Activated naive CD4-positive, alpha-beta T cell treated with anti-CD3 and anti-CD28 coated beads, Interleukin-2, amount 50 U/mL, for 72 hours (primary cell): ENCODE measurements around the gene UNK. TPM values are rescaled to one million over a fixed set of nuclear protein-coding genes. Genes with fewer than 3 reads are reported as not detected.

Experiments
- ATAC-seq, 2 donors: fragments of 150-1000 bp; cut with Tn5 transposase; 2 replicates each; pipeline ENCODE4 v1.10.0; 2021; ENCODE audit warnings: mild to moderate bottlenecking in 2 of 2, moderate library complexity in 2 of 2
- DNase-seq, 2 donors: peaks; one replicate each; pipeline ENCODE4 v3.0.0; 2021 to 2022; ENCODE audit warnings: low spot score in 2 of 2
- H3K27ac Mint-ChIP-seq, 2 donors: one replicate each; pipeline ENCODE4 v1.8.0; 2022; ENCODE audit warnings: mild to moderate bottlenecking in 2 of 2, mixed read lengths in 2 of 2
- H3K36me3 Mint-ChIP-seq, 2 donors: one replicate each; pipeline ENCODE4 v1.8.0; 2022; ENCODE audit warnings: mixed read lengths in 2 of 2
- H3K9me3 Mint-ChIP-seq, 2 donors: one replicate each; pipeline ENCODE4 v1.8.0; 2022; ENCODE audit warnings: mixed read lengths in 2 of 2
- total RNA-seq, 2 donors: library from RNA; stranded (reverse); gene quantifications; one replicate each; pipeline ENCODE4 v1.2.3, GENCODE V29; 2022

Gene UNK
- total RNA-seq, 2 donors from 2014 or later = 15.3 to 29.3 TPM

DNA sequence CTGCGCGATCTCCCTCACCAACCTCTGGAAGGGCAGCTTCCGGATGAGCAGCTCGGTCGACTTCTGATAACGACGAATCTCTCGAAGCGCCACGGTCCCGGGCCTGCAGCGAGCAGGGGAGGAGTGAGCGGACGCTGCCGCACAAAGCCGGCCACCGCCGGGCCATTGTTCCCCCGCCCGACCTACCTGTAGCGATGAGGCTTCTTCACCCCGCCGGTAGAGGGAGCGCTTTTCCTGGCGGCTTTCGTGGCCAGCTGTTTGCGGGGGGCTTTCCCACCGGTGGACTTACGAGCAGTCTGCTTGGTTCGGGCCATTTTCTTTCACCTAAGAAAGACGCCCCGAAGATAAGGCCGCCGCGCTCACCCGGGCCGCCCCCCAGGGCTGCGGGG, 5.8 kb upstream of the UNK start:
- H3K27ac Mint-ChIP-seq = peak overlapping the region; percentile 99
- H3K36me3 Mint-ChIP-seq = peaks cover 33 to 36% of the 10 kb centered on the region in 2 donors
- peak in 1 of 2 donors; percentile 76 for DNase-seq
- H3K9me3 Mint-ChIP-seq = no peaks in the 10 kb centered on the region
- ATAC-seq = peak in 1 of 2 donors; percentile 2

DNA sequence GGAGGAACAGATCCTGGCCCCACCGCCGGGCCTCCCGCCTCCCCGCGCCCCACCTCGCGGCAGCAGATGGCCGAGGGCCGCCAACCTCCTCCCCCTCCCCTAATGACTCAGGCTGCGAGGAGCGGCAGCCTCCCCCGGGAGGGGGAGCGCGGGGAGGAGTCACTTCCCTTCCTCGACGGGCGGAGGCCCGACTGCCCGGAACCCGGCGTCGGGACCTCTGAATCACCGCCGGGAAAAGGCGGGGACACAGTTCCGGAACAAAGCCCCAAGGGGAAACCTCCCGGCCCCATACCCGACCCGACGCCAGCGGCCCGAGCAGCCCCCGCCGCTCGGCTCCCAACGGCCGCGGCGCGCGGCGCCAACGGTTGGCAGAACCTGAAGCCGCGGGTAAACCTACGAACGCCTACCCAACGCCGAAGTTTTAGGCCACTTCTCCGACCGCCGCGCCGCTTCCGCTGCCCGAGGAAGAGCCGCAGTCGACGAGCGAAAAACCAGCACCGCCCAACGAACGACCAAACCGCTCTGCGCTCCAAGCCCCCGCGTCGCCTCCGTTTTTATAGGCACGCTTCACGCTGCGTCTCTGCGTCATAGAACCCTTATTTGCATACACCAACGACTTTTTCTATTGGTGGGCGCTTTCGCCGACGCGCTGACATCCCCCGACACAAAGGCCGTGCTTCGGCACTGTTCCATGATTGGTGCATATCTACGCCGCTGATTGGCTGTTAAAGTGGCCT, 5.2 kb upstream of the UNK start:
- H3K9me3 Mint-ChIP-seq = no peaks in the 10 kb centered on the region
- peaks cover 33 to 36% of the 10 kb centered on the region in 2 donors for H3K36me3 Mint-ChIP-seq
- DNase-seq (peak; percentile 89 to 97), ATAC-seq (peak; percentile 72 to 74)
- peak overlapping the region; percentile 99 to 100 for H3K27ac Mint-ChIP-seq

DNA sequence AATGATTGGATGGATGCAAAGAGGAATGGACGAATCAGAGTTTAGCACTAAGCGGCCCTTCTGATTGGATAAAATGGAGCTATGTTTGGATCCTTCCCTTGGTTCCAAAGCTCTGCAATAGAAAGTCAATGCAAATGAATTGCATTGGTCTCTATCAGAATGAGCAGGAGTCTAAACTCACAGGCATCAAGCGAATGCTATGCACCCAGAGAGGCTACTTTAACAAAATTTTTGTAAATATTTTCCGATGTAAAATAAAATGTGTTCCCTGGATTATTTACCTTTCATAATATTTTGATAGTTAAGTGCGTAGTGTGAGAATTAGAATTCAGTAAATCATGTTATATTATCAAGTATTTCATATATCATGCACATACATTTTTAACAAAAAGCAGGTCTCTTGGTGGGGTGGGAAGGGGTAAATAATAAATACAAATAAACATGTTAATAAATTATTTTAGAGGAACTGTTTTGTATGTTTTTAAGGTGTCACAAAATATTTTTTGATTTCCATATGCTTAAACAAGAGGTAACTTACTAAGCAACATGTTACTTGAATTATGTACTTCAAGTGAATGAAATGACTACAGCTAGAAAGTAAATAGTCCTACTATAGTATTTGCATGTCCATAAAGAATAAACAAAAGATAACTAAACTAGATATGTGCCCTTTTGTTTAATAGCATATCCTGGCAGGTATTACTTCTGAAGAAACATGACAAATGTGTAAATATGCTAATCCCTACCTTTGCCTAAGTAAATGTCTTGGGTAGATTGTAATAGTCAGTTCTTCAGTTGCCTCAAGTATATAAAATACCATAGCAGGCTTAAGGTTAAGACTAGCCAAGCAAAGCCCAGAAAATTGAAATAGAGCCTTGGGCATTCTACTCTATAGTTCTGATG, 4.4 kb upstream of the UNK start:
- H3K27ac Mint-ChIP-seq = peak overlapping the region; percentile 99 to 100
- peaks cover 37 to 39% of the 10 kb centered on the region in 2 donors for H3K36me3 Mint-ChIP-seq
- DNase-seq (no peak), ATAC-seq (no peak)
- no peaks in the 10 kb centered on the region for H3K9me3 Mint-ChIP-seq

DNA sequence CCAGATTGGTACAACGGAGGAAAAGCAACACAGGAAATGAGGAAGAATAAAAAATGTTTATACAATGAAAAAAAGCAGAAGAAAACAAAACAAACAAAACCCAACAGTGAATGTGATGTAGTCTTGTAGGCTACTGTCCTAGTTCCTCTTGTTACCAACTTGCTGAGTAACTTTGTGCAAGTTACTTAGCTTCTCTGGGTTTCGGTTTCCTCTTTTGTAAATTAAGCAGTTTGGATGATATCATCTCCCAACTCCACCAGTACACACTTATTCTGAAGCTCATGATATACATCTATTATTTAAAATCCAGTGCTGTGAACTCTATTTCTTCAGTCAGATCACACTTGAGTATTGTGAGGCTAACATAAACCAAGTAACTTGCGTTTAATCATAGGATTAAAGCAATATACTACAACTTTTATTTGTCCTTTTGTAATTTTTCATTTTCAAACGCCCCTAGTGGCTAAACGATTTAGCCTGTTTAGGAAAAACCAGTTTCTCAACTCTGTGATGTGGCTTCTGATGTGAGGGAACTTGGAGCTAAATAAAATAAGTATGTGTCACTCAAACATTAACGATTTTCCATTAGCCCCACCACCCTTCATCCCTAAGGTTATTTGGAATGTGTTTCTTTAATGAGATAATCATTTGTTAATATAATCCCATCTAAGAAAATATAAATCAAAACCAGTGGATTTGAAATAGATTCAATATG, 1.4 kb upstream of the UNK start:
- DNase-seq (no peak), ATAC-seq (peak; percentile 11 to 27)
- Mint-ChIP-seq H3K36me3 (peaks cover 29 to 31% of the 10 kb centered on the region in 2 donors), H3K27ac (peak overlapping the region; percentile 99 to 100), H3K9me3 (no peaks in the 10 kb centered on the region)

DNA sequence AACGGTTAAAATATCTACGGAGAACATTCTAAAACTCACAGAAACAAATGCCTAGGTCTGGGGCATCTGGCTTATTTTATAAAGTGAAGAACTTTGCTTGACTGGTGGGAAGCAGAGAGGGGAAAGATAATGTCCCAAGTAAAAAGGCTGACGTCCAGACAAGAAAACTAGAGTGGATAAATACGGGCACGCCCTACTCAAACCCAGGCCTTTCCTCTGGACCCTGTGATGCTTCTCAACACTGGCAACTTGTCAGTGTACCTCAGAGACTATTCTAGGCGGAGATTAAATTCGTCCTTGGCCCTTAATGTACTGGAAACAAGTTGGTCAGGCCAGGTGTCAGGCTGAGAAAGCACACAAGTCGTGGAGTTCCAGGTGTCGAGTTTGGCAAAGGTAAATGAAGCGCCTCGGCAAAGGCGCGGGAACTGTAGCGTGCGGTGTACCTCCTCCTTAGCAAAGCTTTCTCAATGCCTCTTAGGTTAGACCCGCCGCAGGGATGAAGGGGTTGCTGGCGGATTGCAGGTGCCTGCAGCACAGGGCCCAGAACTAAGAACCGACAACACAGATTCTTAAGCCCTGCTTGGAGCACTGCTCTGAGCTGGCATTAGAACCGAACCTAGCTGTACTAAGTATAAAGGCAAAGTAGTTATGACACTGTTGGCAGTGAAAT, 668 bp upstream of the UNK start:
- H3K9me3 Mint-ChIP-seq = no peaks in the 10 kb centered on the region
- peak; percentile 36 to 65 for DNase-seq
- H3K27ac Mint-ChIP-seq = peak overlapping the region; percentile 99 to 100
- H3K36me3 Mint-ChIP-seq = peaks cover 22 to 24% of the 10 kb centered on the region in 2 donors
- ATAC-seq = peak in 1 of 2 donors; percentile 1

DNA sequence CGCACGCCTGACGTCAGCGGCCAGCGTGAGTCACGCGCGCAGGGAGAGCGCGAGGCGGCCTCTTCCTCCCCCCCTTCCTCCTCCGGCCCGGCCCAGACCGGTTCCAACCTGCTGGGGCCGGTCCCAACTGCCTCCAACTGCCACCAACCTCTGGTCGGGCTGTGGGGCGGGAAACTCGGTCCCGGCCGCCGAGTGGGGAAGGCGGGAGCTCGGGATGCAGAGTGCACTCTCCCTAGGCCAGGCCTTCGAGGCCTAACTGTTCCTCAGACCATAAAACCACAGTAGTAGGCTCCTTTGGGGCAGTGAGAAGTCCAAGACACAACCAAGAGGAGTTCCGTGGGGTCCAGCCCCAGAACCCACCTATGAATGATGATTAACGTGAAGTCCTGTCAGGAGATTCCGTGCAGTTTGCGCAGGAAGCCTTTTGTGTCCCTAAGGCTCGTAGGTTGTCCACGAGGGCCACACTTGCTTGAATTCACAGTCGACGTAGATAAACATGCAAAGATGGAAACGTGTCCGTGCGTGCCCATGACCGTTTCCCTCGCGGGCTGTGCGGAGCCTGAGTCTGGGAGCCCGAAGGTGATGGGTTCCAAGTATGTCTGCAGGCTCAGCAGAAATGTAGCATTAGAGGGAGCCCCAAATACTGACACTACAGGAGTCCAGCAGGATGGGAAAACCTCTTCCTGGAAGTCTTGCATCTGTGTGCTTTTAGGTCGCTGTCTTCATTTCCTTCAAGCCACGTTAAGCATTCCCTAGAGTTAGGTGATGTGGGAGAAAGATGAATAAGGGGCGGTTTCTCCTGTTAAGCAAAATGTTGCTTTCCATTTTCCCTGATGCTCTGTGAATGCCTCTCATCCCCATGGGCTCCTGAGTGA, 647 bp downstream of the UNK start:
- Mint-ChIP-seq H3K9me3 (no peaks in the 10 kb centered on the region), H3K27ac (peak overlapping the region; percentile 99 to 100), H3K36me3 (peaks cover 16% of the 10 kb centered on the region in 2 donors)
- ATAC-seq = peak; percentile 74 to 82
- peak in 1 of 2 donors; percentile 85 for DNase-seq

DNA sequence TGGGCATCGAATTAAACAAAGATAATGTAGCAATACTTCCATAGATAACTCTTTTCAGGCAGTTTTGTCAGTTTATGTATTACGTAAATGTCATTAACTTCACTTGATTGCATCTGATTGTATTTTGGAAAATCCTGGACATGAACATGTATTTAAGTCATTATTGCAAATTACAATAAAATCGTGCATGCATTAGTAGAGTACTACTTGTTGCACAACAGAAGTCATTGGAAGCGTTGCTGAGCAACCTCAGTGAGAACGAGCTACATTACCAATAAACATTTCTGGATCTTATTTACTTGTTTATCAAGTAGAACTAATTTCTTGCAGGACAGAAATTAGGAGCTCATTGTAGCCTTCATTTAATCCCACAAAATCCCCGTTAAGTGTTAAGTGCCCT, 6.6 kb downstream of the UNK start:
- Mint-ChIP-seq H3K27ac (no peak overlapping the region), H3K9me3 (no peaks in the 10 kb centered on the region), H3K36me3 (peaks cover 2 to 12% of the 10 kb centered on the region in 2 donors)
- no peak for DNase-seq
- no peak for ATAC-seq

DNA sequence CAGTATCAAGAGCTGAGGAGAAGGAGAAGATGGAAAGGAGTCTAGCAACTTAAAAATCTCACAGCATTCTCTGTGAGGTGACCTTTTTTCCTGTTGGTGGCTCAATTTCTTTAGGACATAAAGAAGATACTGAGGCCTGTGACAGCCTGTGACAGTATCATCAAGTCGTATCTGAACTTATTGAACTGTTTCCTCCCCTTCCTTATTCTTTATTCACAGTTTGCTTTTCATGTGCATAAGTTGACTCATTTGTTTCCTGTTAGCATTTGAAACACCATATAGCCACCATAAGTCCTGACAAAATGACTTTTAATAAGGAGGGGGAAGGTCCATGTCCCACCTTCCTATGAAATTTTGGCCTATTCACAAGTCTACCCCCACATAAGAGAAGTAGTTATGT, 8.9 kb downstream of the UNK start:
- DNase-seq (no peak), ATAC-seq (peak in 1 of 2 donors; percentile 46)
- no peaks in the 10 kb centered on the region for H3K9me3 Mint-ChIP-seq
- peak overlapping the region; percentile 65 to 79 for H3K27ac Mint-ChIP-seq
- H3K36me3 Mint-ChIP-seq = peaks cover 0 to 9% of the 10 kb centered on the region in 2 donors

DNA sequence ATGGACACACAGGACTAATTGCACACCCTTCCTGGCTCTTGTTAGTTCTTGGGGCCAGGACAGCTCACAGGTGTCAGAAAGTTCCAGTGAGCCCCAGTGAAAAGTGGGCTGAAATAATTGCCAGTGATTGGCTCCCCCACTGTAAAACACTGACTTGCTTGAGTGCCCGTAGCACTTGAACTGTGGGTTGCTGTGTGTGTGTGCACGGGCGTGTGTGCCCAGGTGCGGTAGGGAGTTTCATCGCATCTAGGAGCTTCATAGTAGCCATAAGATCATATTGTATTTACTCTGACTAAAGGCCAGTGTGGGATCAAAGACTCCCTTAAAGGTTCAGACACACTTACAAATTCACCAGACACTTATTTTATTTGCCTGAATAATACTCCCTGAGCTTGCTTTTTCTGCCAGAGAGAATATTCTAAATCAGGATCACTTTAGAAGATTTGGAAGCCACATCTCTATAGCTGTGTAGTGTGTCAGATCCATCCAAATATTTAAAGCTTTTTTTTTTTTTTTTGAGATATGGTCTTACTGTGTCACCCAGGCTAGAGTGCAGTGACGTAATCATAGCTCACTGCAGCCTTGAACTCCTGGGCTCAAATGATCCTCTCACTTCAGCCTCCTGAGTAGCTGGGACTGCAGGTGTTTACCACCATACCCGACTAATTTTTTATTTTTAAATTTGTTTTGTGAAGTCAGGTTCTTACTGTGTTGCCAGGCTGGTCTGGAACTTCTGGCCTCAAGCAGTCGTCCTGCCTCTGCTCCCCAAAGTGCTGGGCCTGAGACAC, 11.4 kb downstream of the UNK start:
- Mint-ChIP-seq H3K36me3 (peaks cover 0 to 9% of the 10 kb centered on the region in 2 donors), H3K9me3 (no peaks in the 10 kb centered on the region), H3K27ac (peak overlapping the region; percentile 44 to 45)
- ATAC-seq (no peak), DNase-seq (no peak)

DNA sequence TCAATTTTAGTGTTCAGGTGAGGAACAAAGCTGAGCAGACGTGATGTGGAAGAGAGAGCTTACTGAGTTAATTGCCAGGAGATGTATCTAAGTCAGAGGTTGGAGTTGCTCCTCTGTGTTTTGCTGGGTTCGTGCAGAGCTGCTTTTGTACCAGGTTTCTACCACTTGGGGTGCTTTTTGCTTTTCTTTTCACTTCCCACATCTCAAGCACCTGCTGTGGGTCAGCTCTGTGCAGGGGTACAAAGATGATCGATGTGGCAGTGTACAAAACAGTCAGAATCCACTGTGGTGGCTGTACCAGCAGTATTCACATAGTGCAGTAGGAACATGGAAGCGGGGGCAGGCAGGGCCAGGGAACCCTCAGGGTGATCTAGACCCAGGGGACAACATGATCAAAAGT, 14.8 kb downstream of the UNK start:
- DNase-seq (no peak), ATAC-seq (no peak)
- Mint-ChIP-seq H3K36me3 (no peaks in the 10 kb centered on the region), H3K9me3 (no peaks in the 10 kb centered on the region), H3K27ac (no peak overlapping the region)

DNA sequence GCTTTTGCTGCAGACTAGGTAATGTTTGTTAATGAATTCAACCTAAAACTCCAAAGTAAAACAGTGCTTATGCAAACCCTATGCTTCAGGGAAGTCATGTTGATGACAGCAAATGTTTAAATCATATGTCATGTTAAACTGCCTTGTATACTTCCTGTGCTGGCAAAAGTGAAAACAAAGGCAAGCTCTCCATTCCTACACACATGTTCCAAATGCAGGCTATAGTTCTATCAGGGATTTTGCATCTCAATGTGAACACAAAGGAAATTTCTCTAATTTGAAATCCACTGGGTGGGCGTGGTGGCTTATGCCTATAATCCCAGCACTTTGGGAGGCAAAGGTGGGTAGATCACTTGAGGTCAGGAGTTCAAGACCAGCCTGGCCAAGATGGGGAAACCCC, 19.3 kb downstream of the UNK start:
- ATAC-seq = no peak
- H3K27ac Mint-ChIP-seq = peak overlapping the region in 1 of 2 donors; percentile 50
- DNase-seq = no peak
- H3K36me3 Mint-ChIP-seq = no peaks in the 10 kb centered on the region
- no peaks in the 10 kb centered on the region for H3K9me3 Mint-ChIP-seq

DNA sequence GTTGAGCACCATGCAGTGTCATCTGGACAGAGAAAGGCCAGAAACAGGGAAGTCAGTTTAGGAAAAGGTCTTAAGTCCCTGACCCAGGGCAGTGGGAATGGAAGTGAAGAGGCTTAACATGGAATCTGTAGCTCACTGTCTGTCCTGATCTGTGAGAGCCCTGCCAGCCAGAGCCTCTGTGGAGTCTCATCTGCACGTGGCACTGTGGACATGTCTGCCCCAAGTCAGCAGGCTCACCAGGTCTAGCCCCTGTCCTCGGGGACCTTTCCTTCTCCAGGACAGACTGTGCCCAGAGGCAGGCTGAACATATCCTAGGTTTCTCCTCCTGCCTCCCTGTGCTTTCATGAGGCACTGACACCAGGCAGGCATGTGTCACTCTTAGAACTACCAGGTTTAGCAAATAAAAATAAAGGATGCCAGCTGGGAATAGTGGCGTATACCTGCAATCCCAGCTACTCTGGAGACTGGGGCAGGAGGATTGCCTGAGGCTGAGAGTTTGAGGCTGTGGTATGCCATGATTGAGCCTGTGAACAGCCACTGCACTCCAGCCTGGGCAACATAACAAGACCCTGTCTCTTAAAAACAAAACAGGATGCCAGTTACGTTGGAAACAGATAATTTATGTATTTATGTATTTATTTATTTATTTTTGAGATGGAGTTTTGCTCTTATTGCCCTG, 22.4 kb downstream of the UNK start:
- Mint-ChIP-seq H3K36me3 (no peaks in the 10 kb centered on the region), H3K27ac (peak overlapping the region in 1 of 2 donors; percentile 65), H3K9me3 (no peaks in the 10 kb centered on the region)
- DNase-seq (no peak), ATAC-seq (no peak)

DNA sequence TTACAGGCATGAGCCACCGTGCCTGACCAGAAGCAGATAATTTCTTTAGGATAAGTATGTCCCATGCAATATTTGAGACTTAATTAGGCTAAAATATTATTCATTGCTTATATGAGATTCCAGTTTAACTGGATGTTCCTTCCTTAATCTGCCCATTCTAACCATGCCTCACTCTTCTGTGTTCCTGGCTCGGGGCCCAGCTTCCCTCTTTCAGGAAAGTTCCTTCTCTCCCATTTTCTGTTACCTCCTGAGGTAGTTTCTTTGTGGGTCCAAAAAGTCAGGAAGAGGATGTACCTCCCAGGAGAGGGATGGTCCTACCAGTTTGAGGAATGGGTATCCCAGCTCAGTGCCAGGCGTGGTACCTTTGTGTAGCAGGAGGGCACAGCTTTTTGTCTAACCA, 23.3 kb downstream of the UNK start:
- H3K27ac Mint-ChIP-seq = peak overlapping the region; percentile 20 to 85
- no peaks in the 10 kb centered on the region for H3K36me3 Mint-ChIP-seq
- no peaks in the 10 kb centered on the region for H3K9me3 Mint-ChIP-seq
- DNase-seq = no peak
- no peak for ATAC-seq

DNA sequence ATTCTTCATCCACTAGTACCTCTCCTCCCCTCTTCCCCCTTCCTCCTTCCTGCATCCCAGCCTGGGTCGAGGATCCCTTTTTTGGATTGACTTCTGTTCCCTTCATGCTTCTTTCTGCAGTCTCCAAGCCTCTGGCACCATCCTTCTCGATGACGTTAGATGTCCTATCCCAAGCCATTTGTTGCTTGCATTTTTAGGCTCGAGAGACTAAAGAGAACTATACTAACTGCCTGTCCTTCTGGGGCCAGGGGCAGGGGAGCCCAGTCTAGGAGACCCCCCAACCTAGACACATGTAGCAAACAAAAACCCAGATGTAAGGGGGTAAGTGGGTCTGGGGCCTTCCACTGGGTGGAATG, 23.9 kb downstream of the UNK start:
- Mint-ChIP-seq H3K27ac (peak overlapping the region; percentile 20 to 70), H3K9me3 (no peaks in the 10 kb centered on the region)
- DNase-seq = no peak

More for the DNA sequence above, 23.9 kb downstream of the UNK start:
- no peak for ATAC-seq
- H3K36me3 Mint-ChIP-seq = no peaks in the 10 kb centered on the region
